GM18526 (cell line): ENCODE data around the gene FBXO11.
A peak's percentile ranks its signal among the peaks of the same experiment; 100 is the strongest.

Source experiments
- POLR2A ChIP-seq: IDR thresholded peaks from 3 replicates; pipeline ENCODE4 v1.6.1; 2011; ENCODE audit not compliant: insufficient read length; ENCODE audit errors: extremely low read depth

FBXO11 gene

DNA sequence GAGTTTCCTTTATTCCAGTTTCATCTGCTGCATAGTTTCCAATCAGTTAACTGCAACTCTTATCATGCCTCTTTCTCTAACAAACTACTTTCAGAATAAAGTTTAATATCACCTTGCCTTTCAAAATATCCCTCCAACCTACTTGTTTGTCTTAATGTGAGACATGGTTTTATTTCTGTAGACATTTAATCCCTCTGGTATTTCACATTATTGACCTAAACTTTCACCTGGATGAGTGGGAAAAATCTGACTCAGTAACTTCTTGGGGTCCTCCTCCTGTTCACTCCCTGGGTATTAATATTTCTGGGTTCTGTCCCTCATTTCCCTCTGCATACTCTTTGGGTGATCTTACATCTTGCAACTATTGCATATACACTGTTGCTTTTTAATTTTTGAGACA, 95.4 kb downstream of the FBXO11 start:
- no peak for TF ChIP-seq POLR2A

DNA sequence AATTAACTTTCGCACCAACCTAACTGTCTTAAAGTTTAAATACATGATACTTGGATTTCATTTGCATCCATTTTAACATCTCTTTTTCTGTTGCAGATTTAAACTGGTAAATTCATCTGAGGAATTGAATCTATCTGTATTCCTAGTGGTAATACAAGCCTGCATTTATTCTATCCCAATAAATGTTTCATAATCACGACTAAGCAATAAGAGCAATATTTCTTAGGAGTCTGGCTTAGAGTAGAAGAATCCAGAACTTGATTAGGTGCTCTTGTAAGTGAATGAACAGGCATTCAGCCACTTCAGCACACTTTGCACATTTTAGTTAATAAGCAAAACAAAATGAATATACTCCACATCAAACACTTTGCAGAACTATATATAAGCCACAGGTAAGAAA, 96.4 kb downstream of the FBXO11 start:
- TF ChIP-seq POLR2A = no peak

DNA sequence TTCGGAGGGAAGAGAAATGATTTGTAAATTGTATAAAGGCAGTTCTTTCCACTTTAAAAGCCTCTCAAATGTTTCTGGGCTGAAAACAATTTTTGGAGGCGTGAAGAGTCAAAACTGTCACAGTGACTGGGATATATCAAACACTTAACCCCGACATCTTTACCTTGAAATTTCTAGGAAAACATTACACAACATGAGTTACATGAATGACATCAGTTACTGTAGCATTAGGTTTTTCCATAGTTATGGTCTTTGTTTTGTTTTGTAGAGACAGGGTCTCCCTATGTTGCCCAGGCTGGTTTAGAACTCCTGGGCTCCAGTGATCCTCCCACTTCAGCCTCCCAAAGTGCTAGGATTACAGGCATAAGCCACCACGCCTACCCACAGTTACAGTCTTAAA, 97.7 kb downstream of the FBXO11 start:
- no peak for TF ChIP-seq POLR2A

DNA sequence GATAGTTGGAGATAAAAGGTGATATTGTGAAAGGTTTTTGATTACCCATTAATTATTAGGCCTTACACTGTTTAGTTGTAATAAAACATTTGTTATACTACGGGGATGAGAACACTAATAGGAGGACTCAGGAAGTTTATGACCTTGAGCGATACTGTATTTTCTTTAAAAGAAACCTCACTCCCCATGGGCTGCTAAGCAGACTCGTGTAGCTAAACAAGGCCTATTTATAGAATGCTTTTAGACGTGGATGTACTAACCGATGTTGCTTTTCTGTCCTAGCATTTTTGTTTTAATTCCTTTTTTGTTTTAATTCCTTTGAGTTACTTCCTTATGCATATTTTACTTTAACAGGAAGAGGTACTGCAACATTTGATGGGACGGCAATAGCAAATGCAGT, 100.4 kb downstream of the FBXO11 start:
- no peak for TF ChIP-seq POLR2A

DNA sequence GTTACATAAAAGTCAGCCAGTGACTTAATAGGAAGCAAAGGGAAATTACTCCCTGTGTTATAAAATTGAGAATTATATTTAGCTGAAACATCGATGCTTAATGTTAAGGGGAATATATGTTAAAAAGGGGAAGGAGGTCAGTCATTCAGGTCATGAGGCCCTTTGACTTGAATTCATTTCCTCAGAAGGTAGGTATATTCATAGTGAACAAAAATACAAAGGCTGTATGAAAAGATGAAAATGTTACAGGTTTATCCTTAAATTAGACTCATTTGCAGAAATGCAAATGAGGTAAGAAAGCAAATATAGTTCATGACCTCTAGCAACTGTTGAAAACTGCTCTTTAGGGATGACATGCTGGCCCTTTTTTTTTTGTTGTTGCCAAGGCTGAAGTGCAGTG, 102.5 kb downstream of the FBXO11 start:
- no peak for TF ChIP-seq POLR2A

DNA sequence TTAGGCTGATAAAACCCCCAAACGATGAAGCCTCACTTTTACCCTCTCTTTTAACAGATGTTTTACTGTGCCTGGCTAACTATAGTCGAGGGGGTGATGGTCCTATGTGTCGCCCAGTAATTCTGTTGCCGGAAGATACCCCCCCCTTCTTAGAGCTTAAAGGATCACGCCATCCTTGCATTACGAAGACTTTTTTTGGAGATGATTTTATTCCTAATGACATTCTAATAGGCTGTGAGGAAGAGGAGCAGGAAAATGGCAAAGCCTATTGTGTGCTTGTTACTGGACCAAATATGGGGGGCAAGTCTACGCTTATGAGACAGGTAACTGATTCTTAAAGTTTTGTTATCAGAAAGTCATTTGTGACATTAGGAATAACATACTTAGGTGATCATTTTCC, 102.9 kb downstream of the FBXO11 start:
- TF ChIP-seq POLR2A = no peak

DNA sequence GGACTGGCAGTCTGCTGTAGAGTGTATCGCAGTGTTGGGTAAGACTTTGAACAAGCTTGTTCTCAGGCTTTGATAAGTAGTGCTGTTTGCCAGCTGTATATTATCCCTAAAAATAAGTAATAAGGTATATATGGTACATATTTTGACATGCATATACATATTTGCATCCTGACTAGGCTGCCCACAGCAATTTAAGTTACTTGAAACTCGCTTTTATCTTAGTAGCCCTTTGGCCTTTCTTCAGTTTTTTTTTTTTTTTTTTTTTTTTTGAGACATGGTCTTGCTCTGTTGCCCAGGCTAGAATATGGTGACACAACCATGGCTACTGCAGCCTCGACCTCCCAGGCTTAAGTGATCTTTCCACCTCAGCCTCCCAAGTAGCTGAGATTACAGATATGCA, 105.2 kb downstream of the FBXO11 start:
- no peak for TF ChIP-seq POLR2A

DNA sequence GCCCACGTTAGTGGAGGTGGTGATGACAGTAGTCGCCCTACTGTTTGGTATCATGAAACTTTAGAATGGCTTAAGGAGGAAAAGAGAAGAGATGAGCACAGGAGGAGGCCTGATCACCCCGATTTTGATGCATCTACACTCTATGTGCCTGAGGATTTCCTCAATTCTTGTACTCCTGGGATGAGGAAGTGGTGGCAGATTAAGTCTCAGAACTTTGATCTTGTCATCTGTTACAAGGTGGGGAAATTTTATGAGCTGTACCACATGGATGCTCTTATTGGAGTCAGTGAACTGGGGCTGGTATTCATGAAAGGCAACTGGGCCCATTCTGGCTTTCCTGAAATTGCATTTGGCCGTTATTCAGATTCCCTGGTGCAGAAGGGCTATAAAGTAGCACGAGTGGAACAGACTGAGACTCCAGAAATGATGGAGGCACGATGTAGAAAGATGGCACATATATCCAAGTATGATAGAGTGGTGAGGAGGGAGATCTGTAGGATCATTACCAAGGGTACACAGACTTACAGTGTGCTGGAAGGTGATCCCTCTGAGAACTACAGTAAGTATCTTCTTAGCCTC, 107.2 kb downstream of the FBXO11 start:
- no peak for TF ChIP-seq POLR2A

DNA sequence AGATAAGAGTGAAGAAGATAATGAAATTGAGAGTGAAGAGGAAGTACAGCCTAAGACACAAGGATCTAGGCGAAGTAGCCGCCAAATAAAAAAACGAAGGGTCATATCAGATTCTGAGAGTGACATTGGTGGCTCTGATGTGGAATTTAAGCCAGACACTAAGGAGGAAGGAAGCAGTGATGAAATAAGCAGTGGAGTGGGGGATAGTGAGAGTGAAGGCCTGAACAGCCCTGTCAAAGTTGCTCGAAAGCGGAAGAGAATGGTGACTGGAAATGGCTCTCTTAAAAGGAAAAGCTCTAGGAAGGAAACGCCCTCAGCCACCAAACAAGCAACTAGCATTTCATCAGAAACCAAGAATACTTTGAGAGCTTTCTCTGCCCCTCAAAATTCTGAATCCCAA, 107.7 kb downstream of the FBXO11 start:
- TF ChIP-seq POLR2A = no peak

DNA sequence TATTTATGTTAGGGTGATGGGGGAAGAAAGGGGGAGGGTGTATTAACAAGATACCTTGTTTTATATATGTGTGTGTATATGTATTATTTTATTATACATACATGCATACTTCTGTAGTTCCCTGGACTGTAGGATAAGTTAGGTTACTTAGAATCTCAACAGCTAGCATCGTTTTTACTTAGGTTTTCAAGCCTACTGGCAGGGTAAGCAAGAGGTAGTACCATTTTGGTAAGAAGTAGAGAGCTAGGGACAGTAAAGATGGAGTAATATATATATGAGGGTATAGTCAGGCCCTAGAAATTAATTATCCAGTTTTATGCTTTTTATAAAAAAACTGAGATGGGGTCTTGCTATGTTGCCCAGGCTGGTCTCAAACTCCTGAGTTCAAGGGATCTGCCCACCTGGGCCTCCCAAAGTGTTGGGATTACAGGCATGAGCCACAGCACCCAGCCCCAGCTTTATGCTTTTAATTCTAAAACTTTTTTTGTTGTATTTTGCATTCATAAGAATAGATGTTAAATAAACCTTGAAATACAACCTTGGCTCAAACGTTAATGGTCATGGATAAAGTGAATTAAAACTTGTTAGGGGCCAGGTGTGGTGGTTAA, 110.1 kb downstream of the FBXO11 start:
- TF ChIP-seq POLR2A = no peak

DNA sequence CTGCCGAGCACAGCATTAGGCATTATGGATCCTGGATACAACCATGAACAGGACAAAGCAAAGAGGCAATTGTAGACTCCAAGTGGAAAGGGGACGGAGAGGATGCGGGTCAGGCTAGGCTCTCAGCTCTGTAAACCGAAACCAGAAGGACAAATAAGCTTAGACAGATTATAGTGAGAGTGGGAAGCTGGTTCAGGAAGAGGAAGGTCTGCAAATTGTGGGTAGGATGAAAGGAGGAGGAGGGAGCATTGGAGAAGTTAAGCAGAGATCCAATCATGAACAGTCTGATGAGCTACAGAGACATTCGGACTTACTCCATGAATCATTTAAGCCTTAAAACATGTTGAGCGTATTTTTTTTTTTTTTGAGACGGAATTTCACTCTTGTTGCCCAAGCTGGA, 120.3 kb downstream of the FBXO11 start:
- no peak for TF ChIP-seq POLR2A

DNA sequence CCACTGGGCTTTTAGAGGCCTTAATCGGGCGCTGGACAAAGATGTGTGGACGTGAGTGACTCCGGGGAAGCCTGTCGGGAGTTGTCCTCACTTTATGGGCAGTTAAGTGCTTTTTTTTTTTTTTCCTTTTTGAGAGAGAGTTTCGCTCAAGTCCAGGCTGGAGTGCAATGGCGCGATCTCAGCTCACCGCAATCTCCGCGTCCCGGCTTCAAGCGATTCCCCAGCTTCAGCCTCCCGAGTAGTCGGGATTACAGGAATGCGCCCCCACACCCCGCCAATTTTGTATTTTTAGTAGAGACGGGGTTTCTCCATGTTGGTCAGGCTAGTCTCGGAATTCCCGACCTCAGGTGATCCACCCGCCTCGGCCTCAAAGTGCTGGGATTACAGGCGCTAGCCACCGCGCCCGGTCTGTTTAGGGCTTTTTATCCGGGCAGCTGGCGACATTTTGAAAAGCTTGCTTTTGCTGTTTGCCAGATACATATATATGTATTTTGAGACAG, 121.9 kb downstream of the FBXO11 start:
- TF ChIP-seq POLR2A = no peak

DNA sequence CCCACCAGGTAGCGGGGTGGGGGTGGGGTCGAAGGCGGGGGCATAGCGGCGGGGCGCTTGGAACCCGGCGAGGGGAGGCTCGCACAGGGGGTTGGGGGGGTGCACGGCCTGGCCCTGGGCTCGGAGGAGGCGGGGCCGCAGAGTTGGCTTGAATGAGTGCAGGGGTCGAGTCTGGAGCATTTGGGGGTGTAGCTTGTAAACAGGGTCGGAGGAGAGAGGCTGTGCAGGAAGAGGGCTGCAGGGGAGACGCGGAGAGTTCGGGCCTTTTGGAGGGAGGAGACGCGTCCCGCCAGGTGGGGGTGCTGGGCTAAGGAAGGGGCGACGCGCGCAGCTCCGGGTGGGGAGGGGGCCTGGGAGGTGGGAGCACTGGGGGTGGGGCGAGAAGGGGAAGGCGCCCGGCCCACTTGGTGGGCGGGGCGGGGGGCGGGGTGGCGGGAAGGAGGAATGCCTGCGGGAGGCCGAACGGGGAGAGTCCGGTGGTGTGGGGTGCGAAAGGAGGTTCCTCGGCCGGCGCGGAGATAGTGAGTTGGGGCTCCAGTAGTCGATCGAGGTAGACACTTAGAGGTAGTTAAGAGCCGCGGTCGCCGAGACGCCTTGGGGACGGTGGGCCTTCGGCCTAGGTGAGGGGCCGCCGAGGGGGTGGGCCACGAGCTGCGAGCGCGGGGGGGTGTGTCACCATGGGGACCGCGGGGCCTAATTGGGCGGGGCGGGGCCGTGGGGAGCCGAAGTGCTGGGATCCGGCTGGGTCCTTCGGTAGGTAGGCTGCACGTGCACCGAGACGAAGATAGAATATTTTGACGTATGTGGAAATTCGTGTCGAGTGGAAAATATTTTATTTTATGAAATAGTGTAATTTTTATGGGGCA, 122.6 kb downstream of the FBXO11 start:
- TF ChIP-seq POLR2A = no peak

DNA sequence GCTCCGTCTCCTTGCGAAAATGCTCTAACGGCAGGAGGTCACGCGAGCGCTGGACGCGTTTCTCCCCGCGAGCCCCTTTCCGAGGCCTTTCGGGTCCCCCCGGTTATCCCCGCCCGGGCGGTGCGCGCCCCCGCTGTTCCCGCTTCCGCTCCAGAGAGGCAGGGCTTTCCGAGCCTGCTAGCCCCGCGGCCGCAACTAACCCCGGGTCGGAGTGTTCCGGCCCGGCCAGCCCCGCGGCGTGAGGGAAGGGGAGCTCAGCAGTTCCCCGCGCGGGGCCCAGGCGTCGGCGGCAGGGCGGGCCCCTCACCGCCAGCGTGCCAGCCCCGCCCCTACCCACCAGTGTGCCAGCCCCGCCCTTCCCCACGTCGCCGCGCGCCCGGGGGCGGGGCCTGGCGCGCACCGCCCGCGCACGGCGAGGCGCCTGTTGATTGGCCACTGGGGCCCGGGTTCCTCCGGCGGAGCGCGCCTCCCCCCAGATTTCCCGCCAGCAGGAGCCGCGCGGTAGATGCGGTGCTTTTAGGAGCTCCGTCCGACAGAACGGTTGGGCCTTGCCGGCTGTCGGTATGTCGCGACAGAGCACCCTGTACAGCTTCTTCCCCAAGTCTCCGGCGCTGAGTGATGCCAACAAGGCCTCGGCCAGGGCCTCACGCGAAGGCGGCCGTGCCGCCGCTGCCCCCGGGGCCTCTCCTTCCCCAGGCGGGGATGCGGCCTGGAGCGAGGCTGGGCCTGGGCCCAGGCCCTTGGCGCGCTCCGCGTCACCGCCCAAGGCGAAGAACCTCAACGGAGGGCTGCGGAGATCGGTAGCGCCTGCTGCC, 123.4 kb downstream of the FBXO11 start, which contains the start of gene MSH6:
Gene MSH6, plus strand, starts transcription at position 475 of the 815 bp plus-strand sequence. Its CDS starts 89 bp downstream, at position 564.
- peak; percentile 79 for TF ChIP-seq POLR2A

DNA sequence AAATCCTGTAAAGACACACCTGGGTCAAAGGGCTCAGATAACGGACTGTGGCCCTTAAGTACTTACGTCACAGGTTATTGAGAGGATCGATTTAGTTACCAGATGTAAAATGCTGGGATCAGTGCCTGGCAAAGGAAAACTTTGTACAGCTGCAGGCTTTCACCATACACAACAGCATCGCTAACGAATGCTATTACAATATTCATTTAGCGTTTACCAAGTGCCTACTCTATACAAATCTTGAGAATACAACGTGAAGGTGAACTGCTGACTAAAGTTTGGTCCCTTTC, 124.0 kb downstream of the FBXO11 start:
- no peak for TF ChIP-seq POLR2A
